Measurements from ENCODE around the gene CELF3.

CELF3 gene

DNA sequence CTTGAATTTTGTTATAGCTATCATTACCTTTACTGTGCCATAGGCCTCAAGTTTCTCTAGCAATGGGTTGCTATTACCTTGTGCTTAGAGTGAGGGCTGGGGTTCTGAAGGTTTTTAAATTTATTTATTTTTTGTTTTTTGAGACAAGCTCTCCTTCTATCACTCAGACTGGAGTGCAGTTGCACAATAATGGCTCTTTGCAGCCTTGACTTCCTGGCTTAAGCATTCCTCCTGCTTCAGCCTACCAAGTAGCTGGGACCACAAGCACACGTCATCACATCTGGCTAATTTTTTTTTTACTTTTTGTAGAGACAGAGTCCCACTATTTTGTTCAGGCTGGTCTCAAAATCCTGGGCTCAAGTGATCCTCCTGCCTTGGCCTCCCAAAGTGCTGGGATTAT, 63.2 kb downstream of the CELF3 start:
- H2AFZ ChIP-seq (ENCODE audit: low read depth), result no peak overlapping the region

More for the DNA sequence above, 63.2 kb downstream of the CELF3 start:
- Histone ChIP-seq H3K4me3 (IDR thresholded peaks at IDR 0.05; ENCODE audit: insufficient read depth, low read depth, low read length) (no peak overlapping the region), H4K20me1 (ENCODE audit: insufficient read depth) (no peaks in the 10 kb centered on the region; the same call in 1 of the 2 replicates), H3K27me3 (ENCODE audit: insufficient read depth, low read depth) (no peaks in the 10 kb centered on the region), H3K4me2 (no peak overlapping the region), H3K79me2 (ENCODE audit: insufficient read depth, low read depth) (no peaks in the 10 kb centered on the region), H3K4me1 (ENCODE audit: low read depth, poor library complexity, severe bottlenecking) (peaks cover 4% of the 10 kb centered on the region), H3K27ac (no peak overlapping the region), H3K9ac (no peak overlapping the region), H3K36me3 (ENCODE audit: insufficient read depth) (no peaks in the 10 kb centered on the region; the same call in 1 of the 2 replicates)
- TF ChIP-seq, protein P1, sequence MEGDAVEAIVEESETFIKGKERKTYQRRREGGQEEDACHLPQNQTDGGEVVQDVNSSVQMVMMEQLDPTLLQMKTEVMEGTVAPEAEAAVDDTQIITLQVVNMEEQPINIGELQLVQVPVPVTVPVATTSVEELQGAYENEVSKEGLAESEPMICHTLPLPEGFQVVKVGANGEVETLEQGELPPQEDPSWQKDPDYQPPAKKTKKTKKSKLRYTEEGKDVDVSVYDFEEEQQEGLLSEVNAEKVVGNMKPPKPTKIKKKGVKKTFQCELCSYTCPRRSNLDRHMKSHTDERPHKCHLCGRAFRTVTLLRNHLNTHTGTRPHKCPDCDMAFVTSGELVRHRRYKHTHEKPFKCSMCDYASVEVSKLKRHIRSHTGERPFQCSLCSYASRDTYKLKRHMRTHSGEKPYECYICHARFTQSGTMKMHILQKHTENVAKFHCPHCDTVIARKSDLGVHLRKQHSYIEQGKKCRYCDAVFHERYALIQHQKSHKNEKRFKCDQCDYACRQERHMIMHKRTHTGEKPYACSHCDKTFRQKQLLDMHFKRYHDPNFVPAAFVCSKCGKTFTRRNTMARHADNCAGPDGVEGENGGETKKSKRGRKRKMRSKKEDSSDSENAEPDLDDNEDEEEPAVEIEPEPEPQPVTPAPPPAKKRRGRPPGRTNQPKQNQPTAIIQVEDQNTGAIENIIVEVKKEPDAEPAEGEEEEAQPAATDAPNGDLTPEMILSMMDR (conservative IDR thresholded peaks at IDR 0.05; ENCODE audit: low read depth, low read length), result no peak

Data from KMS-11 (cell line).